Eye (tissue), 1 donor: Measurements from ENCODE around the gene C5.
"Not testable (repeated sequence)": the region's sequence is repeated elsewhere in the genome, so short reads cannot be mapped to it uniquely, and the experiment has no call there.

Source experiments
- DNase-seq: peaks from one replicate; pipeline ENCODE4 v3.0.0-alpha.2; 2015

Gene C5

GRCh38 chr9:120977321-120977720 lies 72.8 kb downstream of the C5 start:
- DNase-seq, result no peak

- no peak for DNase-seq
These were observed 75.2 kb downstream of the C5 start for GRCh38 chr9:120974921-120975320.

GRCh38 chr9:120974181-120974580 lies 75.9 kb downstream of the C5 start:
- DNase-seq, result no peak

GRCh38 chr9:120971938-120972337 lies 78.1 kb downstream of the C5 start:
- no peak for DNase-seq

- not testable (repeated sequence) for DNase-seq
These were observed 78.6 kb downstream of the C5 start for GRCh38 chr9:120971471-120971870.

- peak; percentile 17 for DNase-seq
These were observed 79.8 kb downstream of the C5 start for GRCh38 chr9:120970244-120970643.

GRCh38 chr9:120966013-120966369 lies 84.1 kb downstream of the C5 start:
- DNase-seq, result no peak

- peak; percentile 91 for DNase-seq
These were observed 84.6 kb downstream of the C5 start for GRCh38 chr9:120965344-120966012.

- no peak for DNase-seq
These were observed 88.1 kb downstream of the C5 start for GRCh38 chr9:120961936-120962335.

GRCh38 chr9:120960001-120960400 lies 90.1 kb downstream of the C5 start:
- DNase-seq, result no peak

- no peak for DNase-seq
These were observed 93.2 kb downstream of the C5 start for GRCh38 chr9:120956862-120957261.

GRCh38 chr9:120951960-120952618 lies 98.0 kb downstream of the C5 start:
- DNase-seq, result no peak

GRCh38 chr9:120950421-120951388 lies 99.4 kb downstream of the C5 start:
- no peak for DNase-seq

- DNase-seq, result no peak
These were observed 100.8 kb downstream of the C5 start for GRCh38 chr9:120949290-120949689.

GRCh38 chr9:120948824-120949223 lies 101.3 kb downstream of the C5 start:
- DNase-seq, result no peak

- DNase-seq, result no peak
These were observed 102.9 kb downstream of the C5 start for GRCh38 chr9:120947222-120947621.

- DNase-seq, result no peak
These were observed 103.8 kb downstream of the C5 start for GRCh38 chr9:120946259-120946658.

GRCh38 chr9:120944948-120945347 lies 105.1 kb downstream of the C5 start:
- no peak for DNase-seq

- DNase-seq, result no peak
These were observed 105.6 kb downstream of the C5 start for GRCh38 chr9:120944434-120944843.

GRCh38 chr9:120942186-120943001 lies 107.7 kb downstream of the C5 start:
- DNase-seq, result peak; percentile 63

- DNase-seq, result no peak
These were observed 108.9 kb downstream of the C5 start for GRCh38 chr9:120941046-120941770.

GRCh38 chr9:120940573-120940972 lies 109.5 kb downstream of the C5 start:
- DNase-seq, result no peak
